ENCODE measurements around the gene CCDC73. TPM values are rescaled to one million over a fixed set of nuclear protein-coding genes. Genes with fewer than 3 reads are reported as not detected.
"Not testable (repeated sequence)": the region's sequence is repeated elsewhere in the genome, so short reads cannot be mapped to it uniquely, and the experiment has no call there.

CCDC73 gene
- total RNA-seq, 1 experiment from 2014 or later: not detected

GRCh38 chr11:32772731-32773130 lies 21.7 kb downstream of the CCDC73 start:
- peaks cover 7% of the 10 kb centered on the region for H3K9me3 Mint-ChIP-seq
- no peak overlapping the region for H3K4me3 Mint-ChIP-seq
- ATAC-seq (no peak), DNase-seq (ENCODE audit: low spot score) (no peak)
- ChIA-PET CTCF (no interaction called here), POLR2A (no interaction called here)
- H3K27me3 Mint-ChIP-seq (ENCODE audit: low read depth): no peaks in the 10 kb centered on the region
- no peak overlapping the region for H3K27ac Mint-ChIP-seq
- H3K36me3 Mint-ChIP-seq: no peaks in the 10 kb centered on the region
- H3K4me1 Mint-ChIP-seq: peaks cover 8% of the 10 kb centered on the region
- TF ChIP-seq, protein P1, sequence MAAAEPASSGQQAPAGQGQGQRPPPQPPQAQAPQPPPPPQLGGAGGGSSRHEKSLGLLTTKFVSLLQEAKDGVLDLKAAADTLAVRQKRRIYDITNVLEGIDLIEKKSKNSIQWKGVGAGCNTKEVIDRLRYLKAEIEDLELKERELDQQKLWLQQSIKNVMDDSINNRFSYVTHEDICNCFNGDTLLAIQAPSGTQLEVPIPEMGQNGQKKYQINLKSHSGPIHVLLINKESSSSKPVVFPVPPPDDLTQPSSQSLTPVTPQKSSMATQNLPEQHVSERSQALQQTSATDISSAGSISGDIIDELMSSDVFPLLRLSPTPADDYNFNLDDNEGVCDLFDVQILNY (CRISPR knock-in tag; IDR thresholded peaks at IDR 0.05): no peak
- TF ChIP-seq PRDM15 (CRISPR knock-in tag; IDR thresholded peaks at IDR 0.05): no peak
- no peak for TF ChIP-seq HMGA2 (CRISPR knock-in tag; IDR thresholded peaks at IDR 0.05)
- TF ChIP-seq, protein P2, sequence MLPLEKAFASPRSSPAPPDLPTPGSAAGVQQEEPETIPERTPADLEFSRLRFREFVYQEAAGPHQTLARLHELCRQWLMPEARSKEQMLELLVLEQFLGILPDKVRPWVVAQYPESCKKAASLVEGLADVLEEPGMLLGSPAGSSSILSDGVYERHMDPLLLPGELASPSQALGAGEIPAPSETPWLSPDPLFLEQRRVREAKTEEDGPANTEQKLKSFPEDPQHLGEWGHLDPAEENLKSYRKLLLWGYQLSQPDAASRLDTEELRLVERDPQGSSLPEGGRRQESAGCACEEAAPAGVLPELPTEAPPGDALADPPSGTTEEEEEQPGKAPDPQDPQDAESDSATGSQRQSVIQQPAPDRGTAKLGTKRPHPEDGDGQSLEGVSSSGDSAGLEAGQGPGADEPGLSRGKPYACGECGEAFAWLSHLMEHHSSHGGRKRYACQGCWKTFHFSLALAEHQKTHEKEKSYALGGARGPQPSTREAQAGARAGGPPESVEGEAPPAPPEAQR (CRISPR knock-in tag; IDR thresholded peaks at IDR 0.05): no peak
- TF ChIP-seq, protein P3, sequence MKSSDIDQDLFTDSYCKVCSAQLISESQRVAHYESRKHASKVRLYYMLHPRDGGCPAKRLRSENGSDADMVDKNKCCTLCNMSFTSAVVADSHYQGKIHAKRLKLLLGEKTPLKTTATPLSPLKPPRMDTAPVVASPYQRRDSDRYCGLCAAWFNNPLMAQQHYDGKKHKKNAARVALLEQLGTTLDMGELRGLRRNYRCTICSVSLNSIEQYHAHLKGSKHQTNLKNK (CRISPR knock-in tag; IDR thresholded peaks at IDR 0.05): no peak
- TF ChIP-seq ZBTB21 (CRISPR knock-in tag; IDR thresholded peaks at IDR 0.05; ENCODE audit: borderline replicate concordance): no peak
- TF ChIP-seq TEAD1 (CRISPR knock-in tag; IDR thresholded peaks at IDR 0.05): no peak
- no peak for TF ChIP-seq MYBL2 (CRISPR knock-in tag; IDR thresholded peaks at IDR 0.05)
- no peak for TF ChIP-seq ATF2 (CRISPR knock-in tag; IDR thresholded peaks at IDR 0.05; ENCODE audit: borderline replicate concordance, low read depth)
- TF ChIP-seq, protein P4, sequence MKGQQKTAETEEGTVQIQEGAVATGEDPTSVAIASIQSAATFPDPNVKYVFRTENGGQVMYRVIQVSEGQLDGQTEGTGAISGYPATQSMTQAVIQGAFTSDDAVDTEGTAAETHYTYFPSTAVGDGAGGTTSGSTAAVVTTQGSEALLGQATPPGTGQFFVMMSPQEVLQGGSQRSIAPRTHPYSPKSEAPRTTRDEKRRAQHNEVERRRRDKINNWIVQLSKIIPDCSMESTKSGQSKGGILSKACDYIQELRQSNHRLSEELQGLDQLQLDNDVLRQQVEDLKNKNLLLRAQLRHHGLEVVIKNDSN (CRISPR knock-in tag; IDR thresholded peaks at IDR 0.05): no peak
- TF ChIP-seq CREM (CRISPR knock-in tag; IDR thresholded peaks at IDR 0.05): no peak
- no peak for TF ChIP-seq MXD4 (CRISPR knock-in tag; IDR thresholded peaks at IDR 0.05; ENCODE audit: borderline replicate concordance)
- no peak for TF ChIP-seq AFF4 (CRISPR knock-in tag; IDR thresholded peaks at IDR 0.05; ENCODE audit: borderline replicate concordance)
- no peak for TF ChIP-seq ZNF396 (CRISPR knock-in tag; IDR thresholded peaks at IDR 0.05; ENCODE audit: borderline replicate concordance)
- TF ChIP-seq MLX (CRISPR knock-in tag; IDR thresholded peaks at IDR 0.05): no peak
- no peak for TF ChIP-seq JUN (CRISPR knock-in tag; IDR thresholded peaks at IDR 0.05)

DNA sequence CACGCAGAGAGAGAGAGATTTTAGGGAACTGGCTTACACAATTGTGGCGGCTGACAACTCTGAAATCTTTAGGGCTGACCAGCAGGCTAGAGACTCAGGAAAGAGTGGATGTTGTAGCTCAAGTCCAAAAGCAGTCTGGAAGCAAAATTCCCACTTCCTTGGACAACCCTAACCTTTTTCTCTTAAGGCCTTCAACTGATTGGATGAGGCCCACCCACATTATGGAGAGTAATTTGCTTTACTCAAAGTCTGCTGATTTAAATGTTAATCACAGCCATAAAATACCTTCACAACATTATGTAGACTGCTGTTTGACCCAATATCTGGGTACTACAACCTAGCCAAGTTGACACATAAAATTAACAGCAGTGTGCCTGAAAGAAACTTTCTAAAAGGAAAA lies 32.7 kb downstream of the CCDC73 start:
- H3K9me3 Mint-ChIP-seq: peaks cover 37% of the 10 kb centered on the region
- POLR2A ChIA-PET; CTCF ChIA-PET; DNase-seq (ENCODE audit: low spot score); H3K4me3 Mint-ChIP-seq; H3K27ac Mint-ChIP-seq; ATAC-seq; H3K4me1 Mint-ChIP-seq; H3K36me3 Mint-ChIP-seq: not testable (repeated sequence)
- H3K27me3 Mint-ChIP-seq (ENCODE audit: low read depth): peaks cover 14% of the 10 kb centered on the region
